H1 (cell line): ENCODE data around the gene CDH16. TPM values are rescaled to one million over a fixed set of nuclear protein-coding genes. Genes with fewer than 3 reads are reported as not detected.
A peak's percentile ranks its signal among the peaks of the same experiment; 100 is the strongest.

ENCODE experiments used
- CTCF ChIA-PET: fragments of 300-600 bp; sonication (Branson Sonifier 250); formaldehyde crosslinking; loops from one replicate; lab custom pipeline; 2021; ENCODE audit not compliant: partially characterized antibody; lab: Charles Lee
- POLR2A ChIA-PET: fragments of 300-600 bp; sonication (Branson Sonifier 250); formaldehyde crosslinking; loops from one replicate; lab custom pipeline; 2021; ENCODE audit warnings: inconsistent platforms; ENCODE audit not compliant: partially characterized antibody; lab: Charles Lee
- DNase-seq, 2 experiments: peaks; one replicate each; pipeline versions ENCODE4 v3.0.0 to v3.0.0-alpha.2; 2010 to 2022; ENCODE audit warnings: low spot score in 2 of 2, low read depth in 1 of 2, mixed read lengths in 1 of 2
- FAIRE-seq: peaks from 2 replicates; lab custom pipeline; 2011; peaks lifted over from hg19 to GRCh38; lab: Jason Lieb, UNC
- H2AFZ ChIP-seq: 2 replicates; pipeline ENCODE4 v1.8.1; 2012; ENCODE audit warnings: low read length, inconsistent platforms
- H2AK5ac ChIP-seq: 2 replicates; pipeline ENCODE4 v1.6.1; 2013; ENCODE audit warnings: low read depth, low read length
- H2BK120ac ChIP-seq: replicated peaks from 2 replicates; pipeline ENCODE3; 2013; ENCODE audit warnings: low read depth, low read length, inconsistent platforms
- H2BK12ac ChIP-seq: 2 replicates; pipeline ENCODE4 v1.6.1; 2013; ENCODE audit warnings: low read depth, low read length
- H2BK15ac ChIP-seq: 2 replicates; pipeline ENCODE4 v1.6.1; 2013; ENCODE audit warnings: low read length
- H2BK20ac ChIP-seq: 2 replicates; pipeline ENCODE4 v1.6.1; 2013; ENCODE audit warnings: low read length
- H2BK5ac ChIP-seq: 2 replicates; pipeline ENCODE4 v1.6.1; 2013; ENCODE audit warnings: low read depth, low read length
- H3K14ac ChIP-seq: 2 replicates; pipeline ENCODE4 v1.6.1; 2013; ENCODE audit warnings: inconsistent platforms; ENCODE audit not compliant: insufficient read length
- H3K18ac ChIP-seq: 2 replicates; pipeline ENCODE4 v1.6.1; 2013; ENCODE audit warnings: low read length; ENCODE audit errors: extremely low read depth
- H3K23ac ChIP-seq: 2 replicates; pipeline ENCODE4 v1.6.1; 2013; ENCODE audit warnings: inconsistent platforms; ENCODE audit not compliant: insufficient read length
- H3K23me2 ChIP-seq: 2 replicates; pipeline ENCODE4 v1.6.1; 2013; ENCODE audit warnings: low read depth, low read length
- H3K27ac ChIP-seq: 2 replicates; pipeline ENCODE4 v1.6.1; 2011; ENCODE audit warnings: low read depth, low read length, inconsistent platforms
- H3K27me3 ChIP-seq, 4 experiments: replicated peaks in 1 of 4; 1 replicate in 1 of 4; 2 replicates in 3 of 4; pipeline versions ENCODE4 v1.6.1 to v1.8.1; 2011 to 2013; ENCODE audit warnings: low read length in 3 of 4, mild to moderate bottlenecking in 3 of 4, inconsistent platforms in 2 of 4, mixed read lengths in 2 of 4, moderate library complexity in 1 of 4; ENCODE audit not compliant: control insufficient read depth in 3 of 4, insufficient read depth in 3 of 4; ENCODE audit errors: extremely low read depth in 1 of 4
- H3K36me3 ChIP-seq, 4 experiments: 2 replicates each; pipeline versions ENCODE4 v1.6.1 to v1.8.1; 2011 to 2013; ENCODE audit warnings: mild to moderate bottlenecking in 4 of 4, low read length in 3 of 4, moderate library complexity in 2 of 4, control low read depth in 1 of 4, inconsistent platforms in 1 of 4; ENCODE audit not compliant: insufficient read depth in 4 of 4, control insufficient read depth in 2 of 4
- H3K4ac ChIP-seq: replicated peaks from 2 replicates; pipeline ENCODE3; 2013; ENCODE audit warnings: low read length, low read depth, mixed read lengths, inconsistent platforms; ENCODE audit not compliant: insufficient read length
- H3K4me1 ChIP-seq, 4 experiments: replicated peaks in 1 of 4; 1 replicate in 1 of 4; 2 replicates in 3 of 4; pipeline versions ENCODE4 v1.6.1 to v1.8.1; 2011 to 2013; ENCODE audit warnings: low read length in 3 of 4, inconsistent platforms in 2 of 4, mixed read lengths in 1 of 4; ENCODE audit not compliant: insufficient read depth in 4 of 4, control insufficient read depth in 3 of 4
- H3K4me2 ChIP-seq, 2 experiments: 2 replicates each; pipeline versions ENCODE4 v1.6.1 to v1.8.1; 2011 to 2013; ENCODE audit warnings: low read depth in 2 of 2, low read length in 2 of 2, control low read depth in 1 of 2, inconsistent platforms in 1 of 2, mild to moderate bottlenecking in 1 of 2; ENCODE audit not compliant: insufficient read depth in 1 of 2
- H3K4me3 ChIP-seq, 4 experiments: fragments of 200-600, 300-600 bp in 1 of 4; sonication (generic), shearing (Covaris generic), sonication (Bioruptor Twin) in 1 of 4; 2 replicates each; pipeline versions ENCODE4 v1.5.1 to v1.8.1; 2011 to 2016; ENCODE audit warnings: low read length in 4 of 4, low read depth in 3 of 4, control low read depth in 2 of 4, inconsistent platforms in 2 of 4, mild to moderate bottlenecking in 2 of 4, mixed read lengths in 1 of 4, moderate library complexity in 1 of 4; ENCODE audit not compliant: insufficient read depth in 2 of 4; ENCODE audit errors: extremely low read depth in 1 of 4
- H3K56ac ChIP-seq: replicated peaks from 2 replicates; pipeline ENCODE3; 2013; ENCODE audit warnings: low read depth, mild to moderate bottlenecking, mixed read lengths, low read length, inconsistent platforms; ENCODE audit not compliant: insufficient read length
- H3K79me1 ChIP-seq: 2 replicates; pipeline ENCODE4 v1.6.1; 2013; ENCODE audit warnings: low read depth, low read length, control low read depth
- H3K79me2 ChIP-seq, 2 experiments: 2 replicates each; pipeline versions ENCODE4 v1.6.1 to v1.8.1; 2012 to 2013; ENCODE audit warnings: low read length in 2 of 2, mild to moderate bottlenecking in 2 of 2, inconsistent platforms in 1 of 2; ENCODE audit not compliant: insufficient read depth in 2 of 2, control insufficient read depth in 1 of 2
- H3K9ac ChIP-seq, 4 experiments: replicated peaks in 1 of 4; 1 replicate in 1 of 4; 2 replicates in 3 of 4; pipeline versions ENCODE4 v1.6.1 to v1.8.1; 2011 to 2013; ENCODE audit warnings: low read depth in 3 of 4, low read length in 3 of 4, control low read depth in 2 of 4, mild to moderate bottlenecking in 2 of 4, moderate library complexity in 2 of 4, inconsistent platforms in 1 of 4; ENCODE audit errors: extremely low read depth in 1 of 4
- H3K9me3 ChIP-seq, 2 experiments: 2 replicates each; pipeline versions ENCODE4 v1.6.1 to v1.8.1; 2012 to 2013; ENCODE audit warnings: mild to moderate bottlenecking in 2 of 2, moderate library complexity in 2 of 2, control low read depth in 1 of 2, inconsistent platforms in 1 of 2, low read depth in 1 of 2, low read length in 1 of 2, mixed read lengths in 1 of 2; ENCODE audit not compliant: insufficient read depth in 2 of 2
- H4K20me1 ChIP-seq, 2 experiments: replicated peaks in 1 of 2; 2 replicates each; pipeline versions ENCODE3 to v1.8.1; 2011 to 2013; ENCODE audit warnings: inconsistent platforms in 2 of 2, low read length in 2 of 2, mild to moderate bottlenecking in 1 of 2; ENCODE audit not compliant: insufficient read depth in 2 of 2, control insufficient read depth in 1 of 2
- H4K5ac ChIP-seq: 2 replicates; pipeline ENCODE4 v1.6.1; 2013; ENCODE audit warnings: low read length, low read depth, mixed read lengths, inconsistent platforms; ENCODE audit not compliant: insufficient read length
- H4K8ac ChIP-seq: 2 replicates; pipeline ENCODE4 v1.8.0; 2013; ENCODE audit warnings: mild to moderate bottlenecking, moderate library complexity, low read length, inconsistent platforms; ENCODE audit not compliant: insufficient read depth; ENCODE audit errors: extremely low read depth
- H4K91ac ChIP-seq: replicated peaks from 2 replicates; pipeline ENCODE3; 2013; ENCODE audit warnings: low read length, mixed read lengths, inconsistent platforms; ENCODE audit not compliant: insufficient read length
- CBX5 ChIP-seq: fragments of 300-800, 300-1000 bp; sonication (generic); IDR thresholded peaks from 2 replicates; pipeline ENCODE4 v1.7.1; 2016; ENCODE audit warnings: antibody characterized with exemption, low read length, low read depth
- CHD2 ChIP-seq: IDR thresholded peaks from 2 replicates; pipeline ENCODE4 v1.6.1; 2012; ENCODE audit warnings: low read length, improper control_type of control experiment
- GABPA ChIP-seq: IDR thresholded peaks from 2 replicates; pipeline ENCODE4 v1.6.1; 2011; ENCODE audit warnings: mild to moderate bottlenecking, low read length, moderate library complexity, borderline replicate concordance; ENCODE audit not compliant: insufficient read depth
- JUN ChIP-seq: IDR thresholded peaks from 2 replicates; pipeline ENCODE4 v1.6.1; 2011; ENCODE audit warnings: low read depth, mild to moderate bottlenecking, improper control_type of control experiment, low read length
- KDM1A ChIP-seq: fragments of 200-600, 300-600 bp; sonication (generic); IDR thresholded peaks from 2 replicates; pipeline ENCODE4 v1.7.1; 2016; ENCODE audit warnings: mild to moderate bottlenecking, low read length, borderline replicate concordance
- PHF8 ChIP-seq: fragments of 200-600 bp; sonication (generic); conservative IDR thresholded peaks from 2 replicates; pipeline ENCODE4 v1.7.1; 2012; ENCODE audit warnings: low read depth, mild to moderate bottlenecking, inconsistent platforms, low read length, moderate library complexity
- SP4 ChIP-seq: IDR thresholded peaks from 2 replicates; pipeline ENCODE4 v1.6.1; 2012; ENCODE audit warnings: low read length, inconsistent platforms
- USF2 ChIP-seq: IDR thresholded peaks from 2 replicates; pipeline ENCODE4 v1.6.1; 2011; ENCODE audit warnings: low read length, improper control_type of control experiment
- WGBS, 2 experiments: shearing (Covaris generic) in 1 of 2; methylation state at CpG; one replicate each; pipeline versions ENCODE4 v1.1.6 to v1.1.7; 2013 to 2015; ENCODE audit warnings: low lambda C conversion rate in 2 of 2, mixed read lengths in 2 of 2, inconsistent platforms in 1 of 2, low coverage in 1 of 2, missing lambda C conversion rate in 1 of 2; ENCODE audit not compliant: insufficient replicate concordance in 2 of 2, insufficient coverage in 1 of 2, insufficient read length in 1 of 2; ENCODE audit errors: extremely low coverage in 1 of 2, missing lambda C conversion rate in 1 of 2; 5-methylcytosine and 5-hydroxymethylcytosine counted together
- polyA plus RNA-seq, 7 experiments: library from polyadenylated mRNA; depleted of rRNA in 3 of 7; stranded (reverse) in 5 of 7; unstranded in 2 of 7; fragments of >200 nt in 5 of 7; fragments of 200-250 nt in 2 of 7; gene quantifications; 1 replicate in 5 of 7; 2 replicates in 1 of 7; 4 replicates in 1 of 7; pipeline versions ENCODE4 v1.2.1 to v1.2.3, GENCODE V29; 2011 to 2013; ENCODE audit warnings: missing spikeins in 2 of 7, mixed read lengths in 2 of 7
- total RNA-seq: library from RNA; stranded (reverse); fragmentation: NEBNext Ultra II Directional; extraction: Animal tissue kit (Norgen Biotek cat#: 25700); gene quantifications from 2 replicates; pipeline ENCODE4 v1.2.1, GENCODE V29; 2021

Gene CDH16
- total and polyA plus RNA-seq, 2 of the 8 experiments (the other 6 are each of a cell fraction or from before 2014, with no cell fraction given), result not detected

- Histone ChIP-seq H3K79me2 (no peaks in the 10 kb centered on the region), H3K18ac (no peak overlapping the region), H2BK5ac (no peak overlapping the region), H4K91ac (no peak overlapping the region), H3K9ac (no peak overlapping the region; a peak in 1 of 7 replicates), H3K79me1 (peaks cover 2% of the 10 kb centered on the region; the same call in 1 of the 2 replicates), H3K27me3 (peaks cover 14 to 40% (median 34%) of the 10 kb centered on the region in 4 experiments; a peak in 6 of 7 replicates), H2BK12ac (peak overlapping the region; percentile 50; the same call in 1 of the 2 replicates), H2BK20ac (no peak overlapping the region), H3K4ac (no peak overlapping the region), H3K23me2 (peaks cover 4% of the 10 kb centered on the region; the same call in 1 of the 2 replicates), H4K8ac (no peak overlapping the region; the same call in 1 of the 2 replicates), H2AFZ (no peak overlapping the region), H4K5ac (no peak overlapping the region), H3K4me3 (no peak overlapping the region), H3K9me3 (no peaks in the 10 kb centered on the region), H3K4me1 (peaks cover 0 to 2% (median under 1%) of the 10 kb centered on the region in 4 experiments; a peak in 3 of 7 replicates), H2BK15ac (no peak overlapping the region), H4K20me1 (peaks cover 0 to 2% of the 10 kb centered on the region in 2 experiments), H3K56ac (no peak overlapping the region), H3K36me3 (no peaks in the 10 kb centered on the region), H2BK120ac (no peak overlapping the region), H3K4me2 (no peak overlapping the region), H2AK5ac (no peak overlapping the region), H3K14ac (no peak overlapping the region), H3K27ac (no peak overlapping the region), H3K23ac (no peak overlapping the region)
- no peak for FAIRE-seq
- CTCF ChIA-PET, result interaction anchor here (1.0 to 27.5 kb wide), 2 partner anchors 9 to 23 kb away, joined by 3 to 1009 read pairs; partner anchors contain the start of genes CDH16 and PDP2
- DNase-seq, result no peak
- POLR2A ChIA-PET, result interaction anchor here (1.8 kb wide), 1 partner anchor 9 kb away, joined by 4 read pairs; no protein-coding TSS in a partner anchor
- 91% methylated on average over 36 of the region's 42 CpGs; no CpG with 5 or more reads in 1 of the 2 experiments for WGBS, 2 experiments
- no peak for TF ChIP-seq USF2
- TF ChIP-seq CHD2, result no peak
- no peak for TF ChIP-seq GABPA
- TF ChIP-seq KDM1A, result no peak
- TF ChIP-seq CBX5, result no peak
- no peak for TF ChIP-seq PHF8
- TF ChIP-seq SP4, result no peak
- no peak for TF ChIP-seq JUN
These were observed 3.2 kb upstream of the CDH16 start for GRCh38 chr16:66921729-66922450.
